Measurements from ENCODE around the gene RNASEH2C. TPM values are rescaled to one million over a fixed set of nuclear protein-coding genes. Genes with fewer than 3 reads are reported as not detected.
"Not testable (repeated sequence)": the region's sequence is repeated elsewhere in the genome, so short reads cannot be mapped to it uniquely, and the experiment has no call there.

Gene RNASEH2C
- total and polyA plus RNA-seq, 2 of the 4 experiments (the other 2 are of a cell fraction) = 34.8 to 40.0 TPM

DNA sequence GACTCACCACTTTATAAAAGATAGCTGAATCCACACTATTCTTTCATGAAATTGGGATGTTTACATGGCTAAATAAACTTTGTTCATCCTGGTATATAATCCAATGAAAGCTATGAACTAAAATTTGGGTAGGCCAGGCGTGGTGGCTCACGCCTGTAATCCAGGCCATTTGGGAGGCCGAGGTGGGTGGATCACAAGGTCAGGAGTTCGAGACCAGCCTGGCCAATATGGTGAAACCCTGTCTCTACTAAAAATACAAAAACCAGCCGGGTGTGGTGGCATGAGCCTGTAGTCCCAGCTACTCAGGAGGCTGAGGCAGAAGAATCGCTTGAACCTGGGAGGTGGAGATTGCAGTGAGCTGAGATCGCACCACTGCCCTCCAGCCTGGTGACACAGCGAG, 28.8 kb downstream of the RNASEH2C start:
- POLR2A ChIA-PET (ENCODE audit: unreplicated experiment); H3K18ac ChIP-seq (ENCODE audit: low read depth, low read length); H3K27ac ChIP-seq (ENCODE audit: insufficient read depth, low read length); H3K4me2 ChIP-seq (ENCODE audit: low read depth, low read length); H2AK5ac ChIP-seq (ENCODE audit: low read depth, low read length); H2BK120ac ChIP-seq (ENCODE audit: low read depth, low read length); H3K9me1 ChIP-seq (ENCODE audit: insufficient read depth, low read length); H3K36me3 ChIP-seq (ENCODE audit: control insufficient read depth, insufficient read depth, low read length); H3K4me1 ChIP-seq (ENCODE audit: control insufficient read depth, insufficient read depth, low read length); ATAC-seq (ENCODE audit: low read depth); H3K9ac ChIP-seq (ENCODE audit: low read depth, low read length); H4K91ac ChIP-seq (ENCODE audit: insufficient read depth, low read depth, low read length); H2AFZ ChIP-seq (replicated peaks; ENCODE audit: low read length, poor library complexity); H2AK9ac ChIP-seq (replicated peaks; ENCODE audit: low read depth, low read length, poor library complexity); H3K9me3 ChIP-seq (ENCODE audit: control insufficient read depth, insufficient read depth, low read length); H3K56ac ChIP-seq (ENCODE audit: extremely low read depth, insufficient read depth, low read length); H3K23ac ChIP-seq (ENCODE audit: low read depth, low read length); H4K8ac ChIP-seq (ENCODE audit: low read depth in 2 of 2, low read length in 2 of 2); H2BK15ac ChIP-seq (ENCODE audit: low read depth, low read length); H2BK5ac ChIP-seq (ENCODE audit: low read depth, low read length, poor library complexity, severe bottlenecking); dilution Hi-C loops (cut with HindIII; ENCODE audit: low sequenced_read_pairs, unreplicated experiment); DNase-seq; H3K4ac ChIP-seq (ENCODE audit: low read depth, low read length); in situ Hi-C loops (cut with MboI; ENCODE audit: low sequenced_read_pairs); H3K14ac ChIP-seq (replicated peaks; ENCODE audit: low read depth, low read length); H3K4me3 ChIP-seq (ENCODE audit: insufficient read depth, low read depth, low read length); BruUV-seq (replicated peaks); H3K79me1 ChIP-seq (ENCODE audit: low read depth in 1 of 2, low read length in 2 of 2); H4K20me1 ChIP-seq (ENCODE audit: insufficient read depth, low read length); H4K5ac ChIP-seq (ENCODE audit: low read depth, low read length); H2BK20ac ChIP-seq (ENCODE audit: low read depth, low read length): not testable (repeated sequence)
- intact Hi-C loops (cut with micrococcal nuclease) = loop anchor here (10.0 kb wide), 1 partner anchor 73 kb away; no protein-coding TSS in a partner anchor
- no CpG with 5 or more reads among the region's 8 CpGs for WGBS, 2 experiments (ENCODE audit: extremely low coverage in 2 of 2, insufficient read length in 1 of 2)
- CTCF ChIA-PET = interaction anchor here (0.6 kb wide), 1 partner anchor 22 kb away, joined by 3 read pairs; no protein-coding TSS in a partner anchor
- H3K27me3 ChIP-seq (ENCODE audit: control insufficient read depth, insufficient read depth, low read length) = peaks cover 24% of the 10 kb centered on the region

Measured in IMR-90 (cell line).